RWPE2 (cell line): ENCODE results near the gene MTA3.
"Not testable (repeated sequence)": the region's sequence is repeated elsewhere in the genome, so short reads cannot be mapped to it uniquely, and the experiment has no call there.

Experiments used
- ATAC-seq: fragments of 200-7000 bp; cut with Tn5 transposase; 3 replicates; pipeline ENCODE4 v1.9.1; 2021; ENCODE audit warnings: low read depth
- DNase-seq: peaks from one replicate; pipeline ENCODE4 v3.0.0-alpha.2; 2020; ENCODE audit warnings: low spot score
- H3K27ac ChIP-seq: fragments of 450-650 bp; 2 replicates; pipeline ENCODE4 v1.5.1; 2017; ENCODE audit warnings: mild to moderate bottlenecking; ENCODE audit not compliant: poor library complexity, severe bottlenecking
- H3K27me3 ChIP-seq: fragments of 250-450 bp; sonication (Bioruptor Pico); 2 replicates; pipeline ENCODE4 v1.5.1; 2021; ENCODE audit warnings: mild to moderate bottlenecking, moderate library complexity; ENCODE audit not compliant: insufficient read depth, poor library complexity, severe bottlenecking
- H3K36me3 ChIP-seq: fragments of 250-450 bp; sonication (Bioruptor Pico); 2 replicates; pipeline ENCODE4 v1.5.1; 2020; ENCODE audit warnings: low read depth, mild to moderate bottlenecking, moderate library complexity
- H3K4me1 ChIP-seq: fragments of 250-450 bp; sonication (Bioruptor Pico); 2 replicates; pipeline ENCODE4 v1.5.1; 2021; ENCODE audit warnings: mild to moderate bottlenecking, moderate library complexity; ENCODE audit not compliant: insufficient read depth, poor library complexity, severe bottlenecking
- H3K4me3 ChIP-seq: fragments of 250-450 bp; sonication (Bioruptor Pico); 2 replicates; pipeline ENCODE4 v1.5.1; 2021; ENCODE audit warnings: mild to moderate bottlenecking, moderate library complexity; ENCODE audit not compliant: severe bottlenecking
- H3K9me3 ChIP-seq: fragments of 250-450 bp; sonication (Bioruptor Pico); 2 replicates; pipeline ENCODE4 v1.5.1; 2021; ENCODE audit warnings: mild to moderate bottlenecking, moderate library complexity; ENCODE audit not compliant: severe bottlenecking
- TF ChIP-seq, protein P1 (sequence below): fragments of 450-650 bp; IDR thresholded peaks from one replicate; pipeline ENCODE4 v1.5.1; 2017; ENCODE audit warnings: mild to moderate bottlenecking, moderate library complexity; ENCODE audit not compliant: poor library complexity, severe bottlenecking

Gene MTA3

DNA sequence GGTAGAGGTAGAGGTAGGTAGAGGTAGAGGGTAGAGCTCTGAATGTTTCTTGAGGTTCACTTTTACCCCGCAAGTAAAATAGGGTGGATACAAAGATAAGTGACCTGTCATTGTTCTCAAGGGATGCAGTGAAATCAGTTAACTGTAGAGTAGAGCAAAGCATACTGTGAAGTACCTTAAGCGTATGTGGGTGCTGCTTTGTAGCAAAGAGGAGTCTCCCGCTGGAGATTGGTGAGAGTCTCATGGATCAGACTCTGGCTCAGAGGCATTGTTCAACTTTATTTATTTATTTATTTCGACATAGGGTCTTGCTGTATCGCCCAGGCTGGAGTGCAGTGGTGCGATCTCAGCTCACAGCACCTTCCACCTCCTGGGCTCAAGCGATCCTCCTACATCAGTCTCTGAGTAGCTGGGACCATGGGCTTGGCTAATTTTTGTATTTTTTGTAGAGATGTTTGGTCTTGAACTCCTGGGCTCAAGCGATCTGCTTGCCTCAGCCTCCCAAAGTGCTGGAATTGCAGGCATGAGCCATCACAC lies 38.7 kb downstream of the MTA3 start:
- no peaks in the 10 kb centered on the region for H3K4me1 ChIP-seq
- TF ChIP-seq, protein P1, sequence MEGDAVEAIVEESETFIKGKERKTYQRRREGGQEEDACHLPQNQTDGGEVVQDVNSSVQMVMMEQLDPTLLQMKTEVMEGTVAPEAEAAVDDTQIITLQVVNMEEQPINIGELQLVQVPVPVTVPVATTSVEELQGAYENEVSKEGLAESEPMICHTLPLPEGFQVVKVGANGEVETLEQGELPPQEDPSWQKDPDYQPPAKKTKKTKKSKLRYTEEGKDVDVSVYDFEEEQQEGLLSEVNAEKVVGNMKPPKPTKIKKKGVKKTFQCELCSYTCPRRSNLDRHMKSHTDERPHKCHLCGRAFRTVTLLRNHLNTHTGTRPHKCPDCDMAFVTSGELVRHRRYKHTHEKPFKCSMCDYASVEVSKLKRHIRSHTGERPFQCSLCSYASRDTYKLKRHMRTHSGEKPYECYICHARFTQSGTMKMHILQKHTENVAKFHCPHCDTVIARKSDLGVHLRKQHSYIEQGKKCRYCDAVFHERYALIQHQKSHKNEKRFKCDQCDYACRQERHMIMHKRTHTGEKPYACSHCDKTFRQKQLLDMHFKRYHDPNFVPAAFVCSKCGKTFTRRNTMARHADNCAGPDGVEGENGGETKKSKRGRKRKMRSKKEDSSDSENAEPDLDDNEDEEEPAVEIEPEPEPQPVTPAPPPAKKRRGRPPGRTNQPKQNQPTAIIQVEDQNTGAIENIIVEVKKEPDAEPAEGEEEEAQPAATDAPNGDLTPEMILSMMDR, result no peak
- H3K9me3 ChIP-seq, result no peaks in the 10 kb centered on the region
- ATAC-seq, result no peak
- no peaks in the 10 kb centered on the region for H3K27me3 ChIP-seq
- no peak overlapping the region for H3K27ac ChIP-seq
- H3K36me3 ChIP-seq, result peaks cover 14% of the 10 kb centered on the region
- no peak for DNase-seq
- H3K4me3 ChIP-seq, result no peak overlapping the region

GRCh38 chr2:42613281-42614064 lies 45.0 kb downstream of the MTA3 start:
- Histone ChIP-seq H3K4me1 (no peaks in the 10 kb centered on the region), H3K9me3 (no peaks in the 10 kb centered on the region), H3K4me3 (no peak overlapping the region), H3K27me3 (no peaks in the 10 kb centered on the region), H3K36me3 (peaks cover 14% of the 10 kb centered on the region), H3K27ac (no peak overlapping the region)
- ATAC-seq, result no peak
- TF ChIP-seq, protein P1, result no peak
- no peak for DNase-seq

DNA sequence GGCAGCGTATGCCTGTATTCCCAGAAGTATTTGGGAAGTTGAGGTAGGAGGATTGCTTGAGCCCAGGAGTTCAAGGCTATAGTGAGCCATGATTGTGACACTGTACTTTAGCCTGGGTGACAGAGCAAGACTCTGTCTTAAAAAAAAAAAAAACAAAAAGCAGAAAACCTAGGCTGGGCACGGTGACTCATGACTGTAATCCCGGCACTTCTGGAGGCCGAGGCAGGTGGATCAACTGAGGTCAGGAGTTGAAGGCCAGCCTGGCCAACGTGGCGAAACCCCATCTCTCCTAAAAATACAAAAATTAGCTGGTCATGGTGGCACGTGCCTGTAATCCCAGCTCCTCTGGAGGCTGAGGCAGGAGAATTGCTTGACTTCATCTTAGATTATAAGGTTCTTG lies 46.4 kb downstream of the MTA3 start:
- TF ChIP-seq, protein P1, result no peak
- H3K27ac ChIP-seq, result no peak overlapping the region
- no peak for ATAC-seq

GRCh38 chr2:42618116-42618515 lies 49.7 kb downstream of the MTA3 start:
- H3K4me3 ChIP-seq, result no peak overlapping the region
- H3K27ac ChIP-seq, result no peak overlapping the region
- no peaks in the 10 kb centered on the region for H3K27me3 ChIP-seq
- H3K9me3 ChIP-seq, result no peaks in the 10 kb centered on the region
- no peak for ATAC-seq
- no peaks in the 10 kb centered on the region for H3K4me1 ChIP-seq
- no peak for DNase-seq
- peaks cover 7% of the 10 kb centered on the region; the same call in 1 of the 2 replicates for H3K36me3 ChIP-seq
- TF ChIP-seq, protein P1, result no peak

More for the DNA sequence above, 46.4 kb downstream of the MTA3 start:
- no peaks in the 10 kb centered on the region for H3K4me1 ChIP-seq
- no peaks in the 10 kb centered on the region for H3K27me3 ChIP-seq
- H3K4me3 ChIP-seq, result no peak overlapping the region
- H3K9me3 ChIP-seq, result no peaks in the 10 kb centered on the region
- peaks cover 14% of the 10 kb centered on the region for H3K36me3 ChIP-seq
- no peak for DNase-seq

- no peak overlapping the region for H3K27ac ChIP-seq
- H3K27me3 ChIP-seq, result no peaks in the 10 kb centered on the region
- H3K9me3 ChIP-seq, result no peaks in the 10 kb centered on the region
- TF ChIP-seq, protein P1, result no peak
- DNase-seq, result no peak
- ATAC-seq, result peak; percentile 77
- H3K4me1 ChIP-seq, result no peaks in the 10 kb centered on the region
- no peak overlapping the region for H3K4me3 ChIP-seq
- 0 out of 2 replicates have a peak, but pooled peaks cover 7% of the 10 kb centered on the region for H3K36me3 ChIP-seq
Observed at GRCh38 chr2:42618972-42619371, 50.5 kb downstream of the MTA3 start.

DNA sequence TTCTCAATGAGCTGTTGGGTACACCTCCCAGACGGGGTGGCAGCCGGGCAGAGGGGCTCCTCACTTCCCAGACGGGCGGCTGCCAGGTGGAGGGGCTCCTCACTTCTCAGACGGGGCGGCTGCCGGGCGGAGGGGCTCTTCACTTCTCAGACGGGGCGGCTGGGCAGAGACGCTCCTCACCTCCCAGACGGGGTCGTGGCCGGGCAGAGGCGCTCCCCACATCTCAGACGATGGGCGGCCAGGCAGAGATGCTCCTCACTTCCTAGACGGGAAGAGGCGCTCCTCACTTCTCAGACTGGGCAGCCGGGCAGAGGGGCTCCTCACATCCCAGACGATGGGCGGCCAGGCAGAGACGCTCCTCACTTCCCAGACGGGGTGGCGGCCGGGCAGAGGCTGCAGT lies 53.2 kb downstream of the MTA3 start:
- not testable (repeated sequence) for H3K4me3 ChIP-seq, H3K36me3 ChIP-seq, H3K4me1 ChIP-seq, ATAC-seq, H3K9me3 ChIP-seq, H3K27ac ChIP-seq, DNase-seq, H3K27me3 ChIP-seq
